H9 (cell line): ENCODE results near the gene NKAIN4. TPM values are rescaled to one million over a fixed set of nuclear protein-coding genes. Genes with fewer than 3 reads are reported as not detected.

Experiments
- DNase-seq: peaks from one replicate; pipeline ENCODE4 v3.0.0-alpha.2; 2017
- H2AFZ ChIP-seq: one replicate; pipeline ENCODE4 v1.6.1; 2013; ENCODE audit warnings: mild to moderate bottlenecking, low read length, control low read depth, moderate library complexity
- H2AK5ac ChIP-seq: 2 replicates; pipeline ENCODE4 v1.6.1; 2013; ENCODE audit warnings: low read length, control low read depth, mixed read lengths; ENCODE audit not compliant: insufficient read length
- H2BK120ac ChIP-seq: one replicate; pipeline ENCODE4 v1.6.1; 2013; ENCODE audit warnings: low read depth, mild to moderate bottlenecking, low read length, control low read depth, inconsistent platforms; ENCODE audit not compliant: poor library complexity, severe bottlenecking
- H2BK12ac ChIP-seq: 2 replicates; pipeline ENCODE4 v1.6.1; 2013; ENCODE audit warnings: low read length, control low read depth, mixed read lengths, low read depth; ENCODE audit not compliant: insufficient read length
- H2BK15ac ChIP-seq: 2 replicates; pipeline ENCODE4 v1.6.1; 2013; ENCODE audit warnings: low read depth, low read length, control low read depth
- H2BK20ac ChIP-seq: one replicate; pipeline ENCODE4 v1.6.1; 2013; ENCODE audit warnings: low read depth, mild to moderate bottlenecking, low read length, control low read depth, inconsistent platforms; ENCODE audit not compliant: poor library complexity, severe bottlenecking
- H2BK5ac ChIP-seq: 2 replicates; pipeline ENCODE4 v1.6.1; 2013; ENCODE audit warnings: low read length, control low read depth, mixed read lengths; ENCODE audit not compliant: insufficient read length
- H3K14ac ChIP-seq: 2 replicates; pipeline ENCODE4 v1.6.1; 2013; ENCODE audit warnings: low read length, control low read depth; ENCODE audit not compliant: insufficient read depth
- H3K18ac ChIP-seq: 2 replicates; pipeline ENCODE4 v1.6.1; 2013; ENCODE audit warnings: low read depth, mild to moderate bottlenecking, mixed read lengths, low read length, control low read depth; ENCODE audit not compliant: insufficient read length
- H3K23ac ChIP-seq: 2 replicates; pipeline ENCODE4 v1.6.1; 2013; ENCODE audit warnings: low read length, control low read depth, mixed read lengths, low read depth; ENCODE audit not compliant: insufficient read length
- H3K23me2 ChIP-seq: 2 replicates; pipeline ENCODE4 v1.6.1; 2013; ENCODE audit warnings: low read depth, mild to moderate bottlenecking, mixed read lengths, low read length, control low read depth; ENCODE audit not compliant: insufficient read length, poor library complexity, severe bottlenecking
- H3K27ac ChIP-seq: 2 replicates; pipeline ENCODE4 v1.5.1; 2013; ENCODE audit warnings: low read length, control low read depth, mixed read lengths, low read depth; ENCODE audit not compliant: insufficient read length
- H3K27me3 ChIP-seq: 2 replicates; pipeline ENCODE4 v1.6.1; 2013; ENCODE audit warnings: low read length, control low read depth, inconsistent platforms; ENCODE audit not compliant: insufficient read depth
- H3K4ac ChIP-seq: 2 replicates; pipeline ENCODE4 v1.6.1; 2013; ENCODE audit warnings: low read depth, mild to moderate bottlenecking, control low read depth, inconsistent platforms, low read length, moderate library complexity
- H3K4me1 ChIP-seq: 2 replicates; pipeline ENCODE4 v1.6.1; 2013; ENCODE audit warnings: low read length, control low read depth, inconsistent platforms; ENCODE audit not compliant: insufficient read depth
- H3K4me2 ChIP-seq: 2 replicates; pipeline ENCODE4 v1.6.1; 2013; ENCODE audit warnings: low read length, control low read depth, mixed read lengths; ENCODE audit not compliant: insufficient read length, insufficient read depth
- H3K56ac ChIP-seq: 2 replicates; pipeline ENCODE4 v1.6.1; 2013; ENCODE audit warnings: low read depth, mild to moderate bottlenecking, mixed read lengths, low read length, control low read depth; ENCODE audit not compliant: insufficient read length
- H3K79me1 ChIP-seq: 2 replicates; pipeline ENCODE4 v1.6.1; 2013; ENCODE audit warnings: low read depth, mild to moderate bottlenecking, moderate library complexity, low read length, control low read depth, inconsistent platforms; ENCODE audit not compliant: insufficient read depth, poor library complexity, severe bottlenecking
- H3K79me2 ChIP-seq: 2 replicates; pipeline ENCODE4 v1.6.1; 2013; ENCODE audit warnings: low read length, control low read depth, inconsistent platforms; ENCODE audit not compliant: insufficient read depth
- H3K9ac ChIP-seq: 2 replicates; pipeline ENCODE4 v1.6.1; 2013; ENCODE audit warnings: low read length, control low read depth, mixed read lengths; ENCODE audit not compliant: insufficient read length; ENCODE audit errors: extremely low read depth
- H3K9me3 ChIP-seq: one replicate; pipeline ENCODE4 v1.6.1; 2013; ENCODE audit warnings: low read depth, low read length, inconsistent platforms; ENCODE audit not compliant: control insufficient read depth
- H3T11ph ChIP-seq: one replicate; pipeline ENCODE4 v1.6.1; 2013; ENCODE audit warnings: mild to moderate bottlenecking, low read length, control low read depth, inconsistent platforms
- H4K20me1 ChIP-seq: one replicate; pipeline ENCODE4 v1.6.1; 2013; ENCODE audit not compliant: control insufficient read depth, insufficient read length, insufficient read depth
- H4K5ac ChIP-seq: 2 replicates; pipeline ENCODE4 v1.6.1; 2013; ENCODE audit warnings: low read depth, mild to moderate bottlenecking, mixed read lengths, low read length, control low read depth; ENCODE audit not compliant: insufficient read length
- H4K8ac ChIP-seq: replicated peaks from 2 replicates; pipeline ENCODE4 v1.6.1; 2013; ENCODE audit warnings: low read length, control low read depth, mixed read lengths, low read depth; ENCODE audit not compliant: insufficient read length
- H4K91ac ChIP-seq: 2 replicates; pipeline ENCODE4 v1.6.1; 2013; ENCODE audit warnings: low read depth, mild to moderate bottlenecking, moderate library complexity, mixed read lengths, low read length, control low read depth; ENCODE audit not compliant: insufficient read length
- H3K27ac Mint-ChIP-seq, 3 experiments: 2 replicates in 2 of 3; 3 replicates in 1 of 3; pipeline ENCODE4 v1.8.0; 2020 to 2021; ENCODE audit warnings: mixed read lengths in 3 of 3, mild to moderate bottlenecking in 1 of 3, moderate library complexity in 1 of 3
- H3K27me3 Mint-ChIP-seq: 2 replicates; pipeline ENCODE4 v1.8.0; 2021; ENCODE audit warnings: low read depth, mild to moderate bottlenecking, moderate library complexity, mixed read lengths
- H3K36me3 Mint-ChIP-seq, 3 experiments: 2 replicates in 2 of 3; 3 replicates in 1 of 3; pipeline ENCODE4 v1.8.0; 2020 to 2021; ENCODE audit warnings: low read depth in 3 of 3, mixed read lengths in 3 of 3; ENCODE audit not compliant: insufficient read depth in 1 of 3
- H3K4me1 Mint-ChIP-seq, 2 experiments: 2 replicates each; pipeline ENCODE4 v1.8.0; 2020; ENCODE audit warnings: mixed read lengths in 2 of 2
- H3K4me3 Mint-ChIP-seq, 2 experiments: 2 replicates in 1 of 2; 3 replicates in 1 of 2; pipeline ENCODE4 v1.8.0; 2020 to 2021; ENCODE audit warnings: mild to moderate bottlenecking in 2 of 2, mixed read lengths in 2 of 2, moderate library complexity in 1 of 2
- H3K9me3 Mint-ChIP-seq, 2 experiments: 2 replicates in 1 of 2; 3 replicates in 1 of 2; pipeline ENCODE4 v1.8.0; 2020; ENCODE audit warnings: mild to moderate bottlenecking in 2 of 2, mixed read lengths in 2 of 2, moderate library complexity in 1 of 2
- WGBS: extraction: QIAGEN DNeasy Blood & Tissue Kit; methylation state at CpG from one replicate; pipeline ENCODE4 v1.1.7; 2013; ENCODE audit warnings: missing lambda C conversion rate, low lambda C conversion rate, mixed read lengths; ENCODE audit not compliant: insufficient read length; ENCODE audit errors: extremely low coverage; 5-methylcytosine and 5-hydroxymethylcytosine counted together
- total RNA-seq: library from RNA; stranded (reverse); gene quantifications from 2 replicates; pipeline ENCODE4 v1.2.1, GENCODE V29; 2021
- TF ChIP-seq, protein P1 (sequence below): fragments of 200-600 bp; sonication (generic); conservative IDR thresholded peaks from 3 replicates; pipeline ENCODE4 v1.8.0; 2021; ENCODE audit warnings: antibody characterized with exemption, mild to moderate bottlenecking

NKAIN4 gene
- total RNA-seq, 1 experiment from 2014 or later = 20.9 TPM

DNA sequence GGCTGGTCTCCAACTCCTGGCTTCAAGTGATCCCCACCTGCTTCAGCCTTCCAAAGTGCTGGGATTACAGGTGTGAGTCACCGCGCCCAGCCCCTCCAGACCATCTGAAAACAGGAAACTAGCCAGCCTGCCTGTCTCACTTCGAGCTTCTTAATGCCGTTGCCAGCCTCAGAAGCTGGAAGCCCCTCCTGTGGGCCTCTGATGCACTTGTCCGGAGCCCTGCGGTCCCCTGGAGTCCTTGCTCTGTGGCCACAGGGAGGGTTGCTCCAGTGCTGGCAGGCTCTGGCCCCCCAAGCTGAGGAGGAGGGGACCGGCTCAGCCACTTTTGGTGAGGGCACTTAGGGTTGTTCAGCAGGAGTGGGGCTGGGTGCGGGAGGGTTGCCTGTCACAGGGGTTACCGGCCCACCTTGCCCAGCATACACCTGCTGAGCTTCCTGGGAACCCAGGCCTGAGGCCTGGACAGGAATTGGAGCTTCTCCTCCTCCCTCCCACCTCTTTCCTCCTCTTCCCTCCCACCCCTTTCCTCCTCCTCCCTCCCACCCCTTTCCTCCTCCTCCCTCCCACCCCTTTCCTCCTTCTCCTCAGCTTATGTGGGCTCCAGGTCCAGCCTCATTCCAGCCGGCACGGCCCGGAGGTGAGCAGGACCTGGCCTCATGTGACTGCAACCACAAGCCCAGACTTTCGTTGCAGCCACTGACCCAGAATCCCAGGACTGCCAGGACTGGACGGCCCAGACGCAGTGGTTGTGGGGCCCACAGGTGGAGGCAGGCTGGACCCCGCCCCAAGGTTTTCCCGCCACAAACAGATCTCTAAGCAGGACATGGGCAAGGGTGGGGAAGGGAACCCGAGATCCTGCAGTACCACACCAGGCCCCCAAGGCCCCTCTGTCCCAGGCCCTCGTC is 28.0 kb downstream of the NKAIN4 start:
- Histone ChIP-seq H3K9ac (no peak overlapping the region), H3K4me1 (no peaks in the 10 kb centered on the region; the same call in 1 of the 2 replicates), H3K23ac (no peak overlapping the region), H2BK12ac (no peak overlapping the region), H4K91ac (no peak overlapping the region), H3K27ac (no peak overlapping the region), H2BK5ac (no peak overlapping the region), H3K14ac (no peak overlapping the region), H3K27me3 (no peaks in the 10 kb centered on the region), H3K56ac (no peak overlapping the region), H3K79me1 (no peaks in the 10 kb centered on the region), H2BK15ac (no peak overlapping the region), H3K9me3 (no peaks in the 10 kb centered on the region), H3K79me2 (no peaks in the 10 kb centered on the region), H4K20me1 (no peaks in the 10 kb centered on the region), H3K4ac (no peak overlapping the region), H3T11ph (no peak overlapping the region), H2BK20ac (no peak overlapping the region), H3K18ac (no peak overlapping the region), H4K8ac (no peak overlapping the region), H4K5ac (no peak overlapping the region), H2BK120ac (no peak overlapping the region), H3K4me2 (no peak overlapping the region), H2AFZ (no peak overlapping the region), H3K23me2 (no peaks in the 10 kb centered on the region), H2AK5ac (no peak overlapping the region)
- H3K27ac Mint-ChIP-seq = no peak overlapping the region
- DNase-seq = no peak
- TF ChIP-seq, protein P1, sequence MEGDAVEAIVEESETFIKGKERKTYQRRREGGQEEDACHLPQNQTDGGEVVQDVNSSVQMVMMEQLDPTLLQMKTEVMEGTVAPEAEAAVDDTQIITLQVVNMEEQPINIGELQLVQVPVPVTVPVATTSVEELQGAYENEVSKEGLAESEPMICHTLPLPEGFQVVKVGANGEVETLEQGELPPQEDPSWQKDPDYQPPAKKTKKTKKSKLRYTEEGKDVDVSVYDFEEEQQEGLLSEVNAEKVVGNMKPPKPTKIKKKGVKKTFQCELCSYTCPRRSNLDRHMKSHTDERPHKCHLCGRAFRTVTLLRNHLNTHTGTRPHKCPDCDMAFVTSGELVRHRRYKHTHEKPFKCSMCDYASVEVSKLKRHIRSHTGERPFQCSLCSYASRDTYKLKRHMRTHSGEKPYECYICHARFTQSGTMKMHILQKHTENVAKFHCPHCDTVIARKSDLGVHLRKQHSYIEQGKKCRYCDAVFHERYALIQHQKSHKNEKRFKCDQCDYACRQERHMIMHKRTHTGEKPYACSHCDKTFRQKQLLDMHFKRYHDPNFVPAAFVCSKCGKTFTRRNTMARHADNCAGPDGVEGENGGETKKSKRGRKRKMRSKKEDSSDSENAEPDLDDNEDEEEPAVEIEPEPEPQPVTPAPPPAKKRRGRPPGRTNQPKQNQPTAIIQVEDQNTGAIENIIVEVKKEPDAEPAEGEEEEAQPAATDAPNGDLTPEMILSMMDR = no peak
- no CpG with 5 or more reads among the region's 19 CpGs for WGBS
- H3K9me3 Mint-ChIP-seq = no peaks in the 10 kb centered on the region
- H3K36me3 Mint-ChIP-seq = no peaks in the 10 kb centered on the region
- peaks cover 21 to 65% of the 10 kb centered on the region in 2 experiments for H3K4me1 Mint-ChIP-seq
- no peak overlapping the region for H3K4me3 Mint-ChIP-seq
- peaks cover 16% of the 10 kb centered on the region for H3K27me3 Mint-ChIP-seq
